Neural progenitor cell (in vitro differentiated cells): ENCODE data around the gene SPACA7. TPM values are rescaled to one million over a fixed set of nuclear protein-coding genes. Genes with fewer than 3 reads are reported as not detected.

Experiments
- DNase-seq: peaks from one replicate; pipeline ENCODE4 v3.0.0-alpha.2; 2016; ENCODE audit warnings: low spot score
- H2AFZ ChIP-seq: fragments of 200-600 bp; sonication (generic); replicated peaks from 2 replicates; pipeline ENCODE4 v1.6.1; 2016; ENCODE audit warnings: antibody characterized with exemption
- H3F3A ChIP-seq: fragments of 200-600 bp; sonication (generic); 2 replicates; pipeline ENCODE4 v1.6.1; 2016; ENCODE audit warnings: antibody characterized with exemption, low read depth
- H3K27ac ChIP-seq: fragments of 200-600 bp; sonication (generic); 2 replicates; pipeline ENCODE4 v1.5.1; 2016; ENCODE audit warnings: mild to moderate bottlenecking
- H3K27me3 ChIP-seq: fragments of 200-600 bp; sonication (generic); 2 replicates; pipeline ENCODE4 v1.6.1; 2016; ENCODE audit warnings: mild to moderate bottlenecking, moderate library complexity
- H3K36me3 ChIP-seq: fragments of 200-600 bp; sonication (generic); 2 replicates; pipeline ENCODE4 v1.5.1; 2016
- H3K4me1 ChIP-seq: fragments of 200-600 bp; sonication (generic); 2 replicates; pipeline ENCODE4 v1.6.1; 2016; ENCODE audit warnings: mixed run types
- H3K4me2 ChIP-seq: fragments of 200-600 bp; sonication (generic); 2 replicates; pipeline ENCODE4 v1.6.1; 2016
- H3K4me3 ChIP-seq: fragments of 200-600 bp; sonication (generic); 2 replicates; pipeline ENCODE4 v1.5.1; 2016
- H3K79me2 ChIP-seq: fragments of 200-600 bp; sonication (generic); 2 replicates; pipeline ENCODE4 v1.6.1; 2016; ENCODE audit warnings: low read depth
- H3K9ac ChIP-seq: fragments of 200-600 bp; sonication (generic); 2 replicates; pipeline ENCODE4 v1.6.1; 2016
- H3K9me3 ChIP-seq: fragments of 200-600 bp; sonication (generic); 2 replicates; pipeline ENCODE4 v1.5.1; 2016; ENCODE audit warnings: low read depth
- H4K20me1 ChIP-seq: fragments of 200-600 bp; sonication (generic); 2 replicates; pipeline ENCODE4 v1.6.1; 2016; ENCODE audit warnings: low read depth
- H3K27ac Mint-ChIP-seq: 3 replicates; pipeline ENCODE4 v1.8.0; 2021; ENCODE audit warnings: mixed read lengths
- H3K27me3 Mint-ChIP-seq: 2 replicates; pipeline ENCODE4 v1.8.0; 2022; ENCODE audit warnings: low read depth, mild to moderate bottlenecking, inconsistent platforms, moderate library complexity, mixed read lengths; ENCODE audit not compliant: insufficient read depth
- H3K36me3 Mint-ChIP-seq: 3 replicates; pipeline ENCODE4 v1.8.0; 2021; ENCODE audit warnings: mixed read lengths
- H3K4me1 Mint-ChIP-seq: 3 replicates; pipeline ENCODE4 v1.8.0; 2021; ENCODE audit warnings: mixed read lengths
- H3K4me3 Mint-ChIP-seq: 3 replicates; pipeline ENCODE4 v1.8.0; 2021; ENCODE audit warnings: mild to moderate bottlenecking, moderate library complexity, mixed read lengths
- H3K9me3 Mint-ChIP-seq: 3 replicates; pipeline ENCODE4 v1.8.0; 2020; ENCODE audit warnings: mixed read lengths
- CTCF ChIP-seq: fragments of 200-600 bp; sonication (generic); IDR thresholded peaks from 2 replicates; pipeline ENCODE4 v1.5.1; 2017; ENCODE audit warnings: antibody characterized with exemption, mild to moderate bottlenecking
- EZH2 ChIP-seq: fragments of 200-600 bp; sonication (generic); IDR thresholded peaks from 2 replicates; pipeline ENCODE4 v1.6.1; 2017; ENCODE audit warnings: antibody characterized with exemption, mild to moderate bottlenecking, moderate library complexity
- EZH2phosphoT487 ChIP-seq: fragments of 200-600 bp; sonication (generic); IDR thresholded peaks from 2 replicates; pipeline ENCODE4 v1.6.1; 2017; ENCODE audit warnings: antibody characterized with exemption
- total RNA-seq: library from RNA; depleted of rRNA; stranded (reverse); fragments of >200 nt; gene quantifications from 2 replicates; pipeline ENCODE4 v1.2.3, GENCODE V29; 2015; ENCODE audit warnings: low replicate concordance

SPACA7 gene
- total RNA-seq, 1 donor from 2014 or later, result not detected

- no peak for DNase-seq
- no peak for TF ChIP-seq EZH2phosphoT487
- no peak for TF ChIP-seq EZH2
- TF ChIP-seq CTCF, result no peak
- no peaks in the 10 kb centered on the region for H3F3A ChIP-seq
- Mint-ChIP-seq H3K27me3 (no peaks in the 10 kb centered on the region), H3K4me3 (no peak overlapping the region), H3K27ac (no peak overlapping the region), H3K36me3 (peaks cover 1% of the 10 kb centered on the region), H3K4me1 (no peaks in the 10 kb centered on the region), H3K9me3 (peaks cover 9% of the 10 kb centered on the region)
- H3K4me2 ChIP-seq, result no peak overlapping the region
- no peaks in the 10 kb centered on the region for H3K79me2 ChIP-seq
- no peaks in the 10 kb centered on the region for H3K36me3 ChIP-seq
- H2AFZ ChIP-seq, result no peak overlapping the region
- H4K20me1 ChIP-seq, result no peaks in the 10 kb centered on the region
- no peaks in the 10 kb centered on the region for H3K27me3 ChIP-seq
- H3K4me3 ChIP-seq, result no peak overlapping the region
- no peak overlapping the region for H3K27ac ChIP-seq
- H3K4me1 ChIP-seq, result no peaks in the 10 kb centered on the region
- H3K9ac ChIP-seq, result no peak overlapping the region
- H3K9me3 ChIP-seq, result no peaks in the 10 kb centered on the region
Observed at GRCh38 chr13:112475889-112476288, 99.7 kb downstream of the SPACA7 start.

- Mint-ChIP-seq H3K27me3 (no peaks in the 10 kb centered on the region), H3K27ac (no peak overlapping the region), H3K36me3 (peaks cover 3% of the 10 kb centered on the region), H3K9me3 (peaks cover 6% of the 10 kb centered on the region), H3K4me3 (no peak overlapping the region), H3K4me1 (no peaks in the 10 kb centered on the region)
- Histone ChIP-seq H3K9ac (no peak overlapping the region), H3K79me2 (no peaks in the 10 kb centered on the region), H2AFZ (no peak overlapping the region), H3K4me1 (no peaks in the 10 kb centered on the region), H3K27ac (no peak overlapping the region), H3K36me3 (no peaks in the 10 kb centered on the region), H3K4me2 (no peak overlapping the region), H3K4me3 (no peak overlapping the region), H3K27me3 (no peaks in the 10 kb centered on the region), H4K20me1 (no peaks in the 10 kb centered on the region), H3F3A (no peaks in the 10 kb centered on the region), H3K9me3 (no peaks in the 10 kb centered on the region)
- DNase-seq, result no peak
- TF ChIP-seq CTCF (no peak), EZH2 (no peak), EZH2phosphoT487 (no peak)
Observed at GRCh38 chr13:112477070-112477619, 101.0 kb downstream of the SPACA7 start.

- TF ChIP-seq EZH2phosphoT487 (no peak), CTCF (no peak), EZH2 (no peak)
- Mint-ChIP-seq H3K4me1 (no peaks in the 10 kb centered on the region), H3K9me3 (peaks cover 6% of the 10 kb centered on the region), H3K4me3 (no peak overlapping the region), H3K36me3 (peaks cover 16% of the 10 kb centered on the region), H3K27me3 (no peaks in the 10 kb centered on the region), H3K27ac (no peak overlapping the region)
- no peak overlapping the region for H3K9ac ChIP-seq
- no peak overlapping the region for H2AFZ ChIP-seq
- H3K4me2 ChIP-seq, result no peak overlapping the region
- no peak for DNase-seq
- H3K27me3 ChIP-seq, result no peaks in the 10 kb centered on the region
- H3K36me3 ChIP-seq, result no peaks in the 10 kb centered on the region
- H3K9me3 ChIP-seq, result no peaks in the 10 kb centered on the region
- H3K4me3 ChIP-seq, result no peak overlapping the region
- H3F3A ChIP-seq, result no peaks in the 10 kb centered on the region
- H3K79me2 ChIP-seq, result no peaks in the 10 kb centered on the region
- no peak overlapping the region for H3K27ac ChIP-seq
- H4K20me1 ChIP-seq, result no peaks in the 10 kb centered on the region
- H3K4me1 ChIP-seq, result no peaks in the 10 kb centered on the region
Observed at GRCh38 chr13:112479389-112479788, 103.2 kb downstream of the SPACA7 start.
